Stimulated activated CD4-positive, alpha-beta T cell treated with anti-CD3 and anti-CD28 coated beads, Interleukin-4, amount 100 ng/mL, for 24 hours (primary cell): ENCODE measurements around the gene DNAJC12.
"Not testable (repeated sequence)": the region's sequence is repeated elsewhere in the genome, so short reads cannot be mapped to it uniquely, and the experiment has no call there.

Experiments
- DNase-seq: peaks from one replicate; pipeline ENCODE4 v3.0.0-alpha.2; 2020

DNAJC12 gene

DNA sequence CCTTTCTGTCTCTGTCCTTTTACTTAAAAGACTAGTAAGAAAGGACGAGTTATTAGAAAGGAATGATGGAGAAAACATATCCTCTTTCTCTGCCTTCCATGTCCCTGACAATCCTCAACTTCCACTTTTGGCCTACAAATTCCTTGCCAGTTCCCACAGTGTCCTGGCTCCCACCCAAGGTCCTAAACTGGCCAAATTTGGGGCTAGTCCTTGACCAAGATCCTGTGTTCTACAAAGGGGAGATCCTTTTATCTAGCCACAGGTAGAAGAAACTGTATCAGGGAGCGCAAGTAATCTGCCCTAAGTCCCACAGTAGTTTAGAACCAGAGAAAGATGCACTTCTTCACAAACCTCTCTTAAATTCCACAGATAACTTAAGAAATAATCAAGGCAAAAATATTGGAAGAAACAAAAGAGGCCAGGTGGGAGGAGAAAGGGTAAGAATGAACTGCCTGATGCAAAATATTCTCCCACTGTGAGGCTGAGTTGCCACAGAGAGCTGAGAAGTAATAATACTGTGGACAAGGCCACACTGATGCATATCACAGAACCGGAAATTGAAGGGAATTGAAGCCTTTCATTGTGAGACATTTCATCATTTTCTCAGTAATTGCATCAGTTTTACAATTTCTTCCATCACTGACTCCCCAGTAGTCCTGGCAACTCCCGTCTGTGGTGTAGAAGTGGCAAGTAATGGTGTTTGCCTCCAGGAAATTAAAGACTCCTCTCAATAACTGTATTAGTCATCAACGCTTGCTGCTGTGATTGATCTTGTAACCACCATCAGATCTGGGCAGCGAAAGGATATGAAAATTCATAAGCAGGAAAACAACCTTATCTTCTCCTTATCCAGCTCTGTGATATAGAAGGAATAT lies 47.2 kb downstream of the DNAJC12 start:
- peak; percentile 22 for DNase-seq

GRCh38 chr10:67789769-67790168 lies 48.2 kb downstream of the DNAJC12 start:
- no peak for DNase-seq

GRCh38 chr10:67788028-67788886 lies 49.7 kb downstream of the DNAJC12 start:
- DNase-seq: peak; percentile 80

DNA sequence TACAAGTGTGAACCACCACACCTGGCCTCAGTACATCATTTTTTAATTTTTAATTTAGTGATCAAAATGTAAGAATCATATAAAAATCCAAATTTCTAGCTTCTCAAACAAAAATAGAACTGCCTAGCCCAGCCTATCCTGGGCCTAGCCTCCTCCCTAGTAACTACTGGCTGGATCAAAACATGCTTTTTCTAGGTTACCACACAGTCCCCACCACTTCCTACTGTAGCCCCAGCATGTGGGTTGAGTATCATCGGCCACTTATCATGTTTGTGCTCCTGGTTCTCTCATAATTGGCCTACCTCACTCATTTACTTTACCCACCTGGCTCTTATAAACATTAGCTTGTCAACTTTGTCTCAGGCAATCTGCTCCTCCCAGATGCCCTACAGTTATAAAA lies 52.9 kb downstream of the DNAJC12 start:
- DNase-seq: no peak

DNA sequence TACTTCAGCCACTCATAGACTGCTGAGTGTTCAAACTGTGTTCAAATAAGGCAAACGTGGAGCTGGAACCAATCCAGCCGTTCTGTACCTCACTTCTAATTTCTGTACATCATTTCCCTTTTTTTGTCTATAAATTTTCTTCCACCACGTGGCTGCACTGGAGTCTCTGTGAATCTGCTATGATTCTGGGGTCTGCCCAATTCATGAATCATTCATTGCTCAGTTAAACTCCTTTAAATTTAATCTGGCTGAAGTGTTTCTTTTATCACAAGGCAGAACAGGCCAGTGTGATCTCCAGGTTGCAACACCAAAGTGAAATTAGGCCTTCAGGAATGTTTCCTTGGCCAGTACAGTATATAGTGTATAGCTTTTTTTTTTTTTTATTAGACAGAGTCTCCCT lies 53.5 kb downstream of the DNAJC12 start:
- DNase-seq: no peak

GRCh38 chr10:67783606-67784294 lies 54.2 kb downstream of the DNAJC12 start:
- DNase-seq: no peak

DNA sequence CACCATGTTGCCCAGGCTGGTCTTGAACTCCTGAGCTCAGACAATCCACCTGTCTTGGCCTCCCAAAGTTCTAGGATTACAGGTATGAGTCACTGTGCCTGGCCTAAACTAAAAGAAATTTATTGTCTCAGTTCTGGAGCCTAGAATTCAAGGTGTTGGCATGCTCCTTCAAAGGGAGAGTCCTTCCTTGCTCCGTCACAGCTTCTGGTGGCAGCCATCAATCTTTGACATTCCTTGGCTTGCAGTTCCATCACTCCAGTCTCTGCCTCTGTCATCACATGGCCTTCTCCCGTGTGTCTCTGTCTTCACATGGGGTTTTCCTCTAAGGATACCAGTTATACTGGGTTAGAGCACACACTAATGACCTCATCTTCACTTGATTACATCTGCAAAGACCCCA lies 55.5 kb downstream of the DNAJC12 start:
- no peak for DNase-seq

GRCh38 chr10:67780759-67781538 lies 57.0 kb downstream of the DNAJC12 start:
- no peak for DNase-seq

DNA sequence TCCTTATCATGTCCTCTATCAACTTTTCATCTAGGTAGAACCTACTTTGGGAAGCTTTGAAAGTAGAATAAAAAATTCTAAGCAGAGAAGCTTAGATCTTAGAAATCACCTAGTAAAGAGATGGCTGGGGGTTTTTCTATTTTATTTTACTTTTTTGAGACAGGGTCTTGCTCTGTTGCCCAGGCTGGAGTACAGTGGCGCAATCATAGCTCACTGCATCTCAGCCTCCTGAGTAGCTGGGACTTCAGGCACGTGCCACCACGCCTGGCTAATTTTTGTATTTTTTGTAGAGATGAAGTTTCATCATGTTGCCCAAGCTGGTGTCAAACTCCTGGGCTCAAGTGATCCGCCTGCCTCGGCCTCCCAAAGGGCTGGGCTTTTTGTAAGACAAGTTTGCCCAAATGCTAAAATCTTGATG lies 57.8 kb downstream of the DNAJC12 start:
- DNase-seq: not testable (repeated sequence)

- DNase-seq: peak; percentile 77
Observed at GRCh38 chr10:67779465-67780203, 58.4 kb downstream of the DNAJC12 start.

DNA sequence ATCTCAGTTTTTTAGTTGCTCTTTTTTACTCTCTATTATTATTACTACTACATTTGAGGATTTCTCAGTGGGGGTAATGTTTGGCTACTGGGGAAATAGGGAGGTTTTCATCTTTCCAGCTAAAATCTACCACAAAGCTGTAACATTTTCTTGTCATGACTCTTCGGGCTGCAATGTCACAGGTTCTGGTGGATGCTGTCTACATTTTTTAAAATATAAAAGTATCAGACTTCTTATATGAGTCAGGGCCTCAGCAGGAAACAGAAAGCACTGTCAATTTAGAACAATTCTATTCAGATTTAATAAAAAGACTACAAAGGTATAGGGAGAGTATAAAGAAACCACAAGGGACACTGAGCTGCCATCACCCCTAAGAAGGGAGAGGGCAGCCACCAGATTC lies 61.6 kb downstream of the DNAJC12 start:
- no peak for DNase-seq

- no peak for DNase-seq
Observed at GRCh38 chr10:67775279-67775678, 62.7 kb downstream of the DNAJC12 start.

- DNase-seq: no peak
Observed at GRCh38 chr10:67772894-67773511, 65.0 kb downstream of the DNAJC12 start.

GRCh38 chr10:67772151-67772550 lies 65.8 kb downstream of the DNAJC12 start:
- no peak for DNase-seq

DNA sequence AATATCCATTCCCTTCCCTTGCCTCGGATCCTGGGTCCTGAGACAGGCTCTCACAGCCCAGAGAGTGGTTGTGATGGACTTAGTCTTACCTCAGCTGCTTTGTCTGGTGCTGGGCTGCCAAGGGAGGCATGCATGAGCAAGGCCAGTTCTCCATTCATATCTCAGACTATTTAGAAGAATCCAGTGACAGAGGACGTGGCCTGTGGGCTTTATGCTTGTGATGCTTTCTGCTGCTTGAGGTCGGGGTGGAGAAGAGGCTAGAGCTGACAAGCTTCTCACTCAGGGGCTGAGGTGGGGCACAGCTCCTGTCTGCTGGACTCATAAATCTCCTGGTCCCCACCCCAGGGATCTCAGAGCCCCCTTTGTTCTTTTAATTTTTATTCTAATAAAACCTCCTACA lies 66.8 kb downstream of the DNAJC12 start:
- no peak for DNase-seq

DNA sequence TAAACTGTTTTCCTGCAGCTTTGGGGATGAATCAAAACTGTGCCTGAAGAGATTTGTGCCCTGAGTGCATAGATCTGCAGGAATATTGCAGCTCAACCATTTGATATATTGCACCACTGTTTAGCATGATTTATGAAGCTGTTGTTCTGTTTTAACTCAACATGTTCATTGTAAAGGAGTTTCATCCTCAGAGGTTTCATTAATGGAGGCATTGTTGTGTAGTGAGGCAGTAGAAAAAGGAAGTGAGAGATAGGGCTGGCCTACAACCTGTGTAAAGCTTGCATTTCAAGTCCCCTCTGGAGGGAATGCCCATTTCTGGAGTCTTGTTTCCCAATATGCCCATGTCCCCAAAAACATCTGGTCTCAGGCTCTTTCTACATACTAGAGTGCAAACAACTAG lies 67.5 kb downstream of the DNAJC12 start:
- DNase-seq: no peak

GRCh38 chr10:67767244-67767643 lies 70.7 kb downstream of the DNAJC12 start:
- no peak for DNase-seq

DNA sequence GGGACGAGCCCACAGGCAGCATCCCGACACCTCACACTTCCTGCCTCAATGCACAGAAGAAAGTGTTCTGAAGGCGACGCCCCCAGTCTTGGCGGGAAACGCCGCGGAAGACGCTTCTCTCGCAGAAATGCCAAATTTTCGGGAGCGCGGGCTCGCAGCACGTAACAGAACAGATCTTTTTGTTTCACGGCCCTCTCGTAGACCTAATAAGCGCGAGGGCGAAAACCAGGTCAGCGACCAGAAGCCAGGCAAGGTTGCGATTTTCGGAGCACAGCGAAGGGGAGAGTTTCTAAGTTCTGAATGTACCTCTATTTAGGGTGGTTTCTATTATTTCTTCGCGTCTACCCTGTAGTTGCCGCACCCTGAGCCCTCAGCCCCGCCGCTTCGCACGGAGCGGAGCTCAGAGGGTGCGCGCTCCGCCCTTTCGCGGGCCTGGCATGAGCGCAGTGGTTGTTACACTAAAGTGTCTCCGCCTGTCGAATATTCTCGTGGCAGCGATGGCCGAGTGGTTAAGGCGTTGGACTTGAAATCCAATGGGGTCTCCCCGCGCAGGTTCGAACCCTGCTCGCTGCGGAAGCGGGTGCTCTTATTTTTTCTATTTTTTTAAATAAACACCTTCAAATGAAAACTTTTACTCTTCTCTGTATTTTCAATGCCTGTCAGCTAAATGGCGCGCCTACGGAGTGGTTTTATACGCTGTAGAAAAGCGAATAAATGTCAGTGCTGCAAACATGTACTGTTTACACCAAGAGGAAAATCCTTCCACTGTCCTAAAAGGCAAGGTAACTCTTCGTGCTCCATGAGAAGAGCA lies 73.8 kb downstream of the DNAJC12 start:
- DNase-seq: peak; percentile 97

DNA sequence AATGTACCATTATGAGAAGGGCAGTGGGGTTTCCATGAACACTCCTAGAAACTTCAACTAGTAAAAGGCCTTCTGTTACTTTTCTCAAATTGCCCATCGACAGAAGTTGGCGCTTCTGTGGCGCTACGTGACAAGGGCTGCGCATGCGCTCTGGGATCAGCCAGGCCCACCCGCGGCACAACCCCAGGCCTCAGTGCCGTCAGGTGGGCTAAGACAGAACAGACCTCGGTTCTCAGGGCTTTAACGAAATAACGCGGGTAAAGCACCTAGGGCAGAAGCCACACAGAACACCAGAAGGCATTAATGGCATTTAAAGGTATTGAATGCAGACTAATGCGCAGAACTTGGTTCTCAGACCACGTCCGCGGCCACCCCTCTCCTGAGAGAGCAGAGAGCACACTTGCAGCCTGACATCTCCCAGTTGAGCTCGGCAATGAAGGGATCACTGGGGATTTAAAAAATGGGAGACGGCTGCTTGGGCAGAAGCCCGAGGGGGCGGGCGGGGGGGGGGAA lies 74.4 kb downstream of the DNAJC12 start:
- peak; percentile 83 for DNase-seq

GRCh38 chr10:67762567-67762966 lies 75.4 kb downstream of the DNAJC12 start:
- not testable (repeated sequence) for DNase-seq
